ENCODE data around the gene MEX3A. TPM values are rescaled to one million over a fixed set of nuclear protein-coding genes. Genes with fewer than 3 reads are reported as not detected.
A peak's percentile ranks its signal among the peaks of the same experiment; 100 is the strongest.

The MEX3A gene
- total and polyA plus RNA-seq, 2 experiments from 2014 or later, result 18.5 to 38.1 TPM

GRCh38 chr1:156081180-156081916, 917 bp downstream of the MEX3A start (continued):
- TF ChIP-seq ZNF462 (CRISPR knock-in tag; IDR thresholded peaks at IDR 0.05), result no peak
- no peak for TF ChIP-seq POLR2AphosphoS5 (IDR thresholded peaks at IDR 0.05; ENCODE audit: low read depth)
- no peak for TF ChIP-seq CREB1 (CRISPR knock-in tag; IDR thresholded peaks at IDR 0.05; ENCODE audit: low read depth)
- no peak for TF ChIP-seq EZH2 (IDR thresholded peaks at IDR 0.05; ENCODE audit: low read depth, unreplicated experiment)
- no peak for TF ChIP-seq EZH2phosphoT487 (IDR thresholded peaks at IDR 0.05; ENCODE audit: unreplicated experiment)
- TF ChIP-seq JUNB (IDR thresholded peaks at IDR 0.05; ENCODE audit: unreplicated experiment), result no peak
- TF ChIP-seq NANOG (IDR thresholded peaks at IDR 0.05; ENCODE audit: borderline replicate concordance), result no peak
- TF ChIP-seq ZNF114 (CRISPR knock-in tag; IDR thresholded peaks at IDR 0.05), result no peak

- peak overlapping the region; percentile 99 for H3K4me3 ChIP-seq
- ATAC-seq (peak; percentile 1; the same call in 2 of the 3 replicates), DNase-seq (ENCODE audit: low spot score) (no peak)
- H3K9me2 ChIP-seq (ENCODE audit: insufficient read depth), result no peaks in the 10 kb centered on the region
- H3K4me2 ChIP-seq, result peak overlapping the region; percentile 99
- H2AFZ ChIP-seq, result no peak overlapping the region
- H3K27me3 ChIP-seq (ENCODE audit: insufficient read depth), result no peaks in the 10 kb centered on the region
- peaks cover 55% of the 10 kb centered on the region for H3F3A ChIP-seq (replicated peaks; ENCODE audit: low read depth)
- Mint-ChIP-seq H3K4me1 (peaks cover 62% of the 10 kb centered on the region), H3K27me3 (ENCODE audit: insufficient read depth, low read depth, poor library complexity) (peaks cover 19% of the 10 kb centered on the region), H3K9me3 (peaks cover 3% of the 10 kb centered on the region; the same call in 1 of the 3 replicates), H3K27ac (peak overlapping the region; percentile 92), H3K4me3 (peak overlapping the region; percentile 96), H3K36me3 (ENCODE audit: low read depth) (peaks cover 39% of the 10 kb centered on the region)
- peaks cover 65% of the 10 kb centered on the region for H3K79me2 ChIP-seq (replicated peaks; ENCODE audit: insufficient read depth)
- H3K4me1 ChIP-seq (ENCODE audit: insufficient read depth), result peaks cover 70% of the 10 kb centered on the region
- peak overlapping the region; percentile 87 for H3K27ac ChIP-seq (ENCODE audit: low read depth)
- no peaks in the 10 kb centered on the region; the same call in 1 of the 2 replicates for H3K36me3 ChIP-seq (ENCODE audit: insufficient read depth)
- peaks cover 35% of the 10 kb centered on the region for H4K20me1 ChIP-seq (replicated peaks; ENCODE audit: insufficient read depth)
- peak; percentile 47; the same call in 1 of the 2 replicates for TF ChIP-seq POLR2AphosphoS5 (IDR thresholded peaks at IDR 0.05; ENCODE audit: low read depth)
- no peak for TF ChIP-seq ZNF331 (CRISPR knock-in tag; IDR thresholded peaks at IDR 0.05; ENCODE audit: low read depth)
- TF ChIP-seq JUNB (IDR thresholded peaks at IDR 0.05; ENCODE audit: unreplicated experiment), result no peak
Observed at GRCh38 chr1:156080863-156081179, 1.4 kb downstream of the MEX3A start.
